ENCODE results near the gene YDJC.
"Not testable (repeated sequence)": the region's sequence is repeated elsewhere in the genome, so short reads cannot be mapped to it uniquely, and the experiment has no call there.

YDJC gene

GRCh38 chr22:21629255-21630149 lies at the start of gene YDJC:
Gene YDJC, minus strand, starts transcription at chr22:21630022. Its CDS starts 8 bp downstream, at chr22:21630014.
- H3K4me1 Mint-ChIP-seq: peaks cover 22% of the 10 kb centered on the region
- peaks cover 4% of the 10 kb centered on the region for H3K36me3 Mint-ChIP-seq (ENCODE audit: low read depth)
- H3K27me3 Mint-ChIP-seq (ENCODE audit: low read depth): no peaks in the 10 kb centered on the region
- peak within 1 kb of the TSS in 1 of 3 experiments; percentile 45 for H3K27ac Mint-ChIP-seq
- H3K4me3 Mint-ChIP-seq: peak within 1 kb of the TSS; percentile 87 to 93 (median 90)
- no peaks in the 10 kb centered on the region for H3K9me3 Mint-ChIP-seq
- TF ChIP-seq CTCF (IDR thresholded peaks at IDR 0.05; ENCODE audit: unreplicated experiment in 3 of 3): peak; percentile 45 to 57 (median 49)

GRCh38 chr22:21679383-21679782 lies 49.6 kb upstream of the YDJC start:
- Mint-ChIP-seq H3K27me3 (ENCODE audit: low read depth) (no peaks in the 10 kb centered on the region), H3K36me3 (ENCODE audit: low read depth) (peaks cover 44% of the 10 kb centered on the region), H3K4me3 (no peak overlapping the region), H3K27ac (no peak overlapping the region), H3K9me3 (peaks cover 3% of the 10 kb centered on the region), H3K4me1 (no peaks in the 10 kb centered on the region)
- TF ChIP-seq CTCF (IDR thresholded peaks at IDR 0.05; ENCODE audit: unreplicated experiment in 3 of 3): no peak

- H3K36me3 Mint-ChIP-seq (ENCODE audit: low read depth): peaks cover 47% of the 10 kb centered on the region
- H3K4me3 Mint-ChIP-seq; H3K27me3 Mint-ChIP-seq (ENCODE audit: low read depth); H3K9me3 Mint-ChIP-seq; H3K27ac Mint-ChIP-seq; H3K4me1 Mint-ChIP-seq: not testable (repeated sequence)
Observed at GRCh38 chr22:21678842-21679241, 49.0 kb upstream of the YDJC start.

- no peaks in the 10 kb centered on the region for H3K27me3 Mint-ChIP-seq (ENCODE audit: low read depth)
- H3K4me3 Mint-ChIP-seq: no peak overlapping the region
- no peak overlapping the region for H3K27ac Mint-ChIP-seq
Observed at GRCh38 chr22:21677606-21678443, 48.0 kb upstream of the YDJC start.

GRCh38 chr22:21674638-21675245 lies 44.9 kb upstream of the YDJC start:
- peaks cover 67% of the 10 kb centered on the region for H3K36me3 Mint-ChIP-seq (ENCODE audit: low read depth)
- no peak for TF ChIP-seq CTCF (IDR thresholded peaks at IDR 0.05; ENCODE audit: unreplicated experiment in 3 of 3)
- no peaks in the 10 kb centered on the region for H3K4me1 Mint-ChIP-seq
- H3K27me3 Mint-ChIP-seq (ENCODE audit: low read depth): no peaks in the 10 kb centered on the region
- H3K9me3 Mint-ChIP-seq: peaks cover 3% of the 10 kb centered on the region
- H3K27ac Mint-ChIP-seq: peak overlapping the region; percentile 47 to 94 (median 86)
- peak overlapping the region in 1 of 3 experiments; percentile 21 for H3K4me3 Mint-ChIP-seq

More at GRCh38 chr22:21677606-21678443, 48.0 kb upstream of the YDJC start:
- TF ChIP-seq CTCF (IDR thresholded peaks at IDR 0.05; ENCODE audit: unreplicated experiment in 3 of 3): no peak
- peaks cover 53% of the 10 kb centered on the region for H3K36me3 Mint-ChIP-seq (ENCODE audit: low read depth)
- peaks cover 3% of the 10 kb centered on the region for H3K9me3 Mint-ChIP-seq
- no peaks in the 10 kb centered on the region for H3K4me1 Mint-ChIP-seq
